Esophagus squamous epithelium (tissue), 4 donors: ENCODE data around the gene IGSF5.

ENCODE experiments used
- CTCF ChIP-seq, 6 experiments: fragments of 450-650 bp in 4 of 6; fragments of 200-600 bp in 2 of 6; sonication (generic) in 2 of 6; IDR thresholded peaks; one replicate each; pipeline ENCODE4 v1.5.1; 2016 to 2019; ENCODE audit warnings: antibody characterized with exemption in 6 of 6, mild to moderate bottlenecking in 4 of 6, moderate library complexity in 4 of 6
- POLR2A ChIP-seq, 4 donors: fragments of 450-650 bp; IDR thresholded peaks; one replicate each; pipeline ENCODE4 v1.6.1; 2017; ENCODE audit warnings: antibody characterized with exemption in 4 of 4, mild to moderate bottlenecking in 4 of 4, moderate library complexity in 3 of 4

GRCh38 chr21:39851002-39851618 is 106.1 kb downstream of the IGSF5 start:
- TF ChIP-seq CTCF (IDR thresholded peaks at IDR 0.05) = no peak
- TF ChIP-seq POLR2A (IDR thresholded peaks at IDR 0.05) = no peak
